HepG2 (cell line): Measurements from ENCODE around the gene LGR6. TPM values are rescaled to one million over a fixed set of nuclear protein-coding genes. Genes with fewer than 3 reads are reported as not detected.

Experiments used
- ATAC-seq: fragments of 200-7000 bp; cut with Tn5 transposase; 3 replicates; pipeline ENCODE4 v1.9.1; 2020; ENCODE audit warnings: mild to moderate bottlenecking, moderate library complexity
- BruUV-seq: library from RNA; stranded (reverse); fragments of 400-500 nt; replicated peaks from 2 replicates; lab custom pipeline; 2021; lab: Mats Ljungman, UMichigan
- CTCF ChIA-PET: fragments of 300-600 bp; formaldehyde crosslinking; extraction: SDS; loops from one replicate; lab custom pipeline; 2021; ENCODE audit warnings: low total read pairs, inconsistent platforms, low intra/inter-chr PET ratio; lab: Yijun Ruan, JAX
- POLR2A ChIA-PET: fragments of 350-600 bp; sonication (Branson Sonifier 250); formaldehyde crosslinking; loops from one replicate; lab custom pipeline; 2020; ENCODE audit warnings: antibody characterized with exemption, inconsistent platforms; lab: Yijun Ruan, JAX
- DNase-seq: peaks from one replicate; pipeline ENCODE4 v3.0.0-alpha.2; 2015; ENCODE audit warnings: low spot score
- FAIRE-seq: peaks from 3 replicates; lab custom pipeline; 2011; peaks lifted over from hg19 to GRCh38; lab: Jason Lieb, UNC
- H2AFZ ChIP-seq: one replicate; pipeline ENCODE4 v1.6.1; 2011; ENCODE audit warnings: low read length, inconsistent platforms
- H3K27ac ChIP-seq: fragments of 300-600 bp; 3 replicates; pipeline ENCODE4 v1.8.0; 2011; ENCODE audit warnings: mixed run types, mild to moderate bottlenecking, mixed read lengths, low read length, inconsistent platforms; ENCODE audit not compliant: insufficient read depth; ENCODE audit errors: extremely low read length
- H3K27me3 ChIP-seq, 2 experiments: fragments of 200-600 bp in 1 of 2; 2 replicates in 1 of 2; 3 replicates in 1 of 2; pipeline versions ENCODE4 v1.6.0 to v1.8.0; 2011; ENCODE audit warnings: low read length in 2 of 2, mild to moderate bottlenecking in 2 of 2, moderate library complexity in 2 of 2, inconsistent platforms in 1 of 2; ENCODE audit not compliant: insufficient read depth in 2 of 2, control insufficient read depth in 1 of 2
- H3K36me3 ChIP-seq, 2 experiments: fragments of 200-600 bp in 1 of 2; replicated peaks in 1 of 2; 2 replicates in 1 of 2; 3 replicates in 1 of 2; pipeline versions ENCODE4 v1.5.1 to v1.8.0; 2011; ENCODE audit warnings: low read length in 2 of 2, inconsistent platforms in 1 of 2; ENCODE audit not compliant: insufficient read depth in 2 of 2, control insufficient read depth in 1 of 2
- H3K4me1 ChIP-seq: 2 replicates; pipeline ENCODE4 v1.5.1; 2012; ENCODE audit warnings: low read length, inconsistent platforms; ENCODE audit not compliant: insufficient read depth
- H3K4me2 ChIP-seq: 2 replicates; pipeline ENCODE4 v1.6.0; 2011; ENCODE audit warnings: low read depth, low read length, inconsistent platforms
- H3K4me3 ChIP-seq, 3 experiments: fragments of 200-600 bp in 1 of 3; sonication (generic), shearing (Covaris generic) in 1 of 3; replicated peaks in 1 of 3; 2 replicates each; pipeline ENCODE4 v1.5.1; 2011 to 2016; ENCODE audit warnings: low read length in 3 of 3, inconsistent platforms in 2 of 3, low read depth in 2 of 3, mild to moderate bottlenecking in 2 of 3, control low read depth in 1 of 3, mixed read lengths in 1 of 3; ENCODE audit not compliant: insufficient read depth in 1 of 3
- H3K79me2 ChIP-seq: one replicate; pipeline ENCODE4 v1.6.1; 2011; ENCODE audit warnings: low read length, inconsistent platforms; ENCODE audit not compliant: insufficient read depth
- H3K9ac ChIP-seq: 2 replicates; pipeline ENCODE4 v1.6.0; 2011; ENCODE audit warnings: mild to moderate bottlenecking, low read depth, low read length, inconsistent platforms; ENCODE audit not compliant: insufficient read depth
- H3K9me3 ChIP-seq: 2 replicates; pipeline ENCODE4 v1.5.1; 2012; ENCODE audit warnings: mild to moderate bottlenecking, low read length
- H4K20me1 ChIP-seq: 2 replicates; pipeline ENCODE4 v1.6.0; 2011; ENCODE audit warnings: inconsistent platforms, mild to moderate bottlenecking, low read length, moderate library complexity; ENCODE audit not compliant: insufficient read depth
- ATF7 ChIP-seq, 2 experiments: fragments of 450-650 bp in 1 of 2; sonication (generic) in 1 of 2; formaldehyde crosslinking in 1 of 2; IDR thresholded peaks; 2 replicates each; pipeline versions ENCODE4 v1.4.0 to v1.6.1; 2016 to 2020; ENCODE audit warnings: antibody characterized with exemption in 1 of 2, mild to moderate bottlenecking in 1 of 2, missing genetic modification reagents in 1 of 2
- CC2D1A ChIP-seq: sonication (generic); formaldehyde crosslinking; IDR thresholded peaks from 2 replicates; pipeline ENCODE4 v1.8.1; 2023; ENCODE audit warnings: mild to moderate bottlenecking, missing genetic modification reagents
- HCFC1 ChIP-seq: fragments of 150-350 bp; IDR thresholded peaks from 2 replicates; pipeline ENCODE4 v1.6.1; 2014; ENCODE audit warnings: low read depth, low read length
- HMG20A ChIP-seq: IDR thresholded peaks from 2 replicates; pipeline ENCODE4 v1.6.1; 2016; ENCODE audit warnings: borderline replicate concordance
- KDM3A ChIP-seq: IDR thresholded peaks from 2 replicates; pipeline ENCODE4 v1.6.1; 2018; ENCODE audit warnings: low read depth, missing compliant biosample characterization
- MEIS1 ChIP-seq: sonication (generic); formaldehyde crosslinking; IDR thresholded peaks from 2 replicates; pipeline ENCODE4 v1.9.0; 2021; ENCODE audit warnings: mild to moderate bottlenecking, missing genetic modification reagents, moderate library complexity, borderline replicate concordance
- SETDB1 ChIP-seq: sonication (generic); formaldehyde crosslinking; IDR thresholded peaks from 2 replicates; pipeline ENCODE4 v1.5.1; 2020; ENCODE audit warnings: missing genetic modification reagents, mild to moderate bottlenecking, borderline replicate concordance
- ZNF350 ChIP-seq: sonication (generic); formaldehyde crosslinking; IDR thresholded peaks from 2 replicates; pipeline ENCODE4 v1.4.0; 2020; ENCODE audit warnings: mild to moderate bottlenecking, low read depth, missing genetic modification reagents, borderline replicate concordance
- ZNF564 ChIP-seq: sonication (generic); formaldehyde crosslinking; IDR thresholded peaks from 2 replicates; pipeline ENCODE4 v1.8.1; 2023; ENCODE audit warnings: mild to moderate bottlenecking, missing genetic modification reagents
- WGBS: methylation state at CpG from one replicate; pipeline ENCODE4 v1.1.6; 2017; ENCODE audit warnings: low lambda C conversion rate; 5-methylcytosine and 5-hydroxymethylcytosine counted together
- in situ Hi-C: cut with HindIII; loops from 2 replicates; pipeline ENCODE4 v1.10.0; 2017; ENCODE audit warnings: low pct_unique_long_range_greater_than_20kb; ENCODE audit not compliant: extremely low pct_ligation_motif_present
- intact Hi-C: fragments of 100-400 bp; cut with micrococcal nuclease; formaldehyde crosslinking; loops from one replicate; pipeline ENCODE4 v1.10.0; 2022; ENCODE audit not compliant: unreplicated experiment
- polyA plus RNA-seq, 8 experiments: library from polyadenylated mRNA; depleted of rRNA in 3 of 8; stranded (reverse) in 7 of 8; unstranded in 1 of 8; fragments of >200 nt; fragmentation: Illumina TruSeq in 4 of 8; extraction: Trizol in 4 of 8; gene quantifications; 2 replicates each; pipeline versions ENCODE4 v1.2.1 to v1.2.3, GENCODE V29; 2011 to 2016; ENCODE audit warnings: low read depth in 4 of 8, missing spikeins in 1 of 8, mixed read lengths in 1 of 8; ENCODE audit not compliant: insufficient read depth in 1 of 8
- total RNA-seq, 5 experiments: library from RNA; depleted of rRNA; stranded (reverse); fragments of >200 nt; fragmentation: Illumina TruSeq; extraction: Trizol; gene quantifications; 2 replicates each; pipeline ENCODE4 v1.2.3, GENCODE V29; 2016; ENCODE audit warnings: low read depth in 1 of 5
- TF ChIP-seq, protein P1 (sequence below): IDR thresholded peaks from 2 replicates; pipeline ENCODE4 v1.6.1; 2018; ENCODE audit warnings: missing genetic modification reagents, mild to moderate bottlenecking, missing compliant biosample characterization
- TF ChIP-seq, protein P2 (sequence below): sonication (generic); formaldehyde crosslinking; IDR thresholded peaks from 2 replicates; pipeline ENCODE4 v1.4.0; 2020; ENCODE audit warnings: missing genetic modification reagents

Gene LGR6
- total and polyA plus RNA-seq, 2 of the 13 experiments (the other 11 are each of a cell fraction or from before 2014, with no cell fraction given) = 0.07 TPM; not detected in 1

DNA sequence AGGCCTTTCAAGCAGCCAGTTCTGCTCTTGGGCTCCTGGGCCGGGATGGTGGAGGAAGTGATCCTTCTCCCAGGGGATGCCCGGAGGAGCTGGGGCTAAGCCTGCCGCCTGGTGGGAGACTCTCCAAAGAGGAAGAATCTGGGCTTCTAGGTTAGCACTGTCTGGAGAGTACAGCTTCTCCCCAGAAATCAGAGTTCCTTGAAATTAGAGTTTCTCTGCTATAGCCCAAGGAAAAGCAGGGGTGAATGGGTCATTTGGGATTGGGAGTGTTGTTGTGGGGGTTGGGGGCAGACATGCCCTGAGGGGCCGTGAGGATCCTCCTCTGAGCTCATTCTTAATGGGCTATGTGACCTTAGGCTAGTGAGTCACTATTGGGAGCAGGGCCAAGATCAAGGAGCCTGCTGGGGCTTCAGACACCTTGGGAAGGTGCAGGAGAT, 6.5 kb downstream of the LGR6 start:
- Histone ChIP-seq H3K9me3 (no peaks in the 10 kb centered on the region), H2AFZ (no peak overlapping the region), H4K20me1 (no peaks in the 10 kb centered on the region), H3K4me2 (no peak overlapping the region), H3K27me3 (peaks cover 2 to 27% of the 10 kb centered on the region in 2 experiments; a peak in 3 of 5 replicates), H3K4me1 (no peaks in the 10 kb centered on the region), H3K4me3 (no peak overlapping the region), H3K9ac (no peak overlapping the region), H3K27ac (no peak overlapping the region), H3K79me2 (no peaks in the 10 kb centered on the region), H3K36me3 (no peaks in the 10 kb centered on the region)
- no TSS peak for BruUV-seq
- whole genome bisulfite sequencing = 18% methylated on average over 4 of the region's 4 CpGs
- POLR2A ChIA-PET = no interaction called here
- TF ChIP-seq ZNF350 (CRISPR knock-in tag) (no peak), MEIS1 (CRISPR knock-in tag) (no peak), ATF7 (IDR thresholded peaks at IDR 0.05) (no peak), ATF7 (CRISPR knock-in tag; IDR thresholded peaks at IDR 0.05) (no peak), HCFC1 (no peak), CC2D1A (no peak), KDM3A (CRISPR knock-in tag) (no peak), ZNF564 (CRISPR knock-in tag) (no peak), SETDB1 (no peak), HMG20A (CRISPR knock-in tag) (no peak)
- TF ChIP-seq, protein P1, sequence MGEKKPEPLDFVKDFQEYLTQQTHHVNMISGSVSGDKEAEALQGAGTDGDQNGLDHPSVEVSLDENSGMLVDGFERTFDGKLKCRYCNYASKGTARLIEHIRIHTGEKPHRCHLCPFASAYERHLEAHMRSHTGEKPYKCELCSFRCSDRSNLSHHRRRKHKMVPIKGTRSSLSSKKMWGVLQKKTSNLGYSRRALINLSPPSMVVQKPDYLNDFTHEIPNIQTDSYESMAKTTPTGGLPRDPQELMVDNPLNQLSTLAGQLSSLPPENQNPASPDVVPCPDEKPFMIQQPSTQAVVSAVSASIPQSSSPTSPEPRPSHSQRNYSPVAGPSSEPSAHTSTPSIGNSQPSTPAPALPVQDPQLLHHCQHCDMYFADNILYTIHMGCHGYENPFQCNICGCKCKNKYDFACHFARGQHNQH = no peak
- TF ChIP-seq, protein P2, sequence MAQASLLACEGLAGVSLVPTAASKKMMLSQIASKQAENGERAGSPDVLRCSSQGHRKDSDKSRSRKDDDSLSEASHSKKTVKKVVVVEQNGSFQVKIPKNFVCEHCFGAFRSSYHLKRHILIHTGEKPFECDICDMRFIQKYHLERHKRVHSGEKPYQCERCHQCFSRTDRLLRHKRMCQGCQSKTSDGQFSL (CRISPR knock-in tag) = no peak
- CTCF ChIA-PET = no interaction called here
- intact Hi-C loops (no loop called here), in situ Hi-C loops (no loop called here)
- DNase-seq (no peak), FAIRE-seq (no peak), ATAC-seq (no peak)
